ELF-1 (cell line): ENCODE data around the gene KDM2B.
A peak's percentile ranks its signal among the peaks of the same experiment; 100 is the strongest.

Experiments used
- DNase-seq: peaks from one replicate; pipeline ENCODE4 v3.0.0-alpha.2; 2016; ENCODE audit warnings: low read depth, low spot score

The KDM2B gene

GRCh38 chr12:121461048-121461447 is 119.8 kb downstream of the KDM2B start:
- DNase-seq, result no peak

GRCh38 chr12:121456551-121456950 is 124.3 kb downstream of the KDM2B start:
- peak; percentile 91 for DNase-seq

- DNase-seq, result no peak
Measured at GRCh38 chr12:121455766-121456420, 124.9 kb downstream of the KDM2B start.

- DNase-seq, result no peak
Measured at GRCh38 chr12:121454921-121455320, 125.9 kb downstream of the KDM2B start.

GRCh38 chr12:121453629-121454028 is 127.2 kb downstream of the KDM2B start:
- no peak for DNase-seq

- no peak for DNase-seq
Measured at GRCh38 chr12:121452985-121453360, 127.8 kb downstream of the KDM2B start.

GRCh38 chr12:121452340-121452984 is 128.4 kb downstream of the KDM2B start:
- DNase-seq, result peak; percentile 47

- no peak for DNase-seq
Measured at GRCh38 chr12:121451961-121452339, 128.9 kb downstream of the KDM2B start.

- DNase-seq, result no peak
Measured at GRCh38 chr12:121448771-121449315, 132.0 kb downstream of the KDM2B start.

GRCh38 chr12:121446750-121447149 is 134.1 kb downstream of the KDM2B start:
- no peak for DNase-seq

GRCh38 chr12:121444842-121445202 is 136.0 kb downstream of the KDM2B start:
- DNase-seq, result peak; percentile 67

- peak; percentile 36 for DNase-seq
Measured at GRCh38 chr12:121443911-121444841, 136.6 kb downstream of the KDM2B start.

- peak; percentile 94 for DNase-seq
Measured at GRCh38 chr12:121443193-121443870, 137.5 kb downstream of the KDM2B start.

- DNase-seq, result no peak
Measured at GRCh38 chr12:121442028-121442948, 138.5 kb downstream of the KDM2B start.

- DNase-seq, result peak; percentile 32
Measured at GRCh38 chr12:121441555-121441954, 139.3 kb downstream of the KDM2B start.

- no peak for DNase-seq
Measured at GRCh38 chr12:121440768-121441167, 140.1 kb downstream of the KDM2B start.

GRCh38 chr12:121439715-121440114 is 141.1 kb downstream of the KDM2B start:
- DNase-seq, result no peak

- no peak for DNase-seq
Measured at GRCh38 chr12:121438905-121439304, 141.9 kb downstream of the KDM2B start.

- no peak for DNase-seq
Measured at GRCh38 chr12:121436706-121437105, 144.1 kb downstream of the KDM2B start.

- no peak for DNase-seq
Measured at GRCh38 chr12:121432740-121433480, 147.9 kb downstream of the KDM2B start.
